ENCODE measurements around the gene ATXN2.
"Not testable (repeated sequence)": the region's sequence is repeated elsewhere in the genome, so short reads cannot be mapped to it uniquely, and the experiment has no call there.

Gene ATXN2

DNA sequence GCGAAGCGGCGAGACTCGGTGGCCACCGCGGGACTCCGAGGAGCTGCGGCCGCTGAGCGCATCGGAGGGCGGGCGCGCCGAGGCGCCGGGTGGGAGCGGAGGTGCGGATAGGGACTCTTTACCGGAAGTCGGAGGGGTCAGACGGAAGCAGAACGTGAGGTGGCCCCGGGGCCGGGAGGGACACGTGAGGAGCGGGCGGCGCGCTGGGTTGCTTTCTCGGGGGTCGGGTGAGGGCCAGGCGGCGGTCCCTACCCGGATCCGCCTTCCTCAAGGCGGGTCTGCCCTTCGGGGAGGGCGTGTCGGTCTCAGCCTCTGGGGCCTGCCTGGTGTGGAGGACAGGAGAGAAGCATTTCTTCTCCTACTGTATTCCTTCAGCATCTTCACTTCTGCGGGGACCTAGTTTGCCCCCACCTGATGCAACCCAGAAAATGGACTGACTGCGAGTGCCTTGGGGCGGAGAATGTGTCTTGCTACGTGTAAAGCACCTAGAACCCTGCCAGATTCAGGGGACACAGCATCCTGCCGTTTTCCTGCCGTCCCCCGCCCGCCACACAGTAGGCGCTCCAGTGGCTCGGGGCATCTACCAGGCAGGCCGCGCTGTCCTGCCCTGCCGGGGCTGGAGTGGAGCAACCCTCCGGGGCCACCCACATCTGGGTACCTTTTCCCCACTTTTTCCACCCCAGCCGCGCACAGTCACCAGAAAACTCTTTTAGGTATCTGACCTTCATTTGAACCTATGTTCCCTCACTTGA is 514 bp upstream of the ATXN2 start:
- DNase-seq (ENCODE audit: low read depth, low spot score) = peak; percentile 68

DNA sequence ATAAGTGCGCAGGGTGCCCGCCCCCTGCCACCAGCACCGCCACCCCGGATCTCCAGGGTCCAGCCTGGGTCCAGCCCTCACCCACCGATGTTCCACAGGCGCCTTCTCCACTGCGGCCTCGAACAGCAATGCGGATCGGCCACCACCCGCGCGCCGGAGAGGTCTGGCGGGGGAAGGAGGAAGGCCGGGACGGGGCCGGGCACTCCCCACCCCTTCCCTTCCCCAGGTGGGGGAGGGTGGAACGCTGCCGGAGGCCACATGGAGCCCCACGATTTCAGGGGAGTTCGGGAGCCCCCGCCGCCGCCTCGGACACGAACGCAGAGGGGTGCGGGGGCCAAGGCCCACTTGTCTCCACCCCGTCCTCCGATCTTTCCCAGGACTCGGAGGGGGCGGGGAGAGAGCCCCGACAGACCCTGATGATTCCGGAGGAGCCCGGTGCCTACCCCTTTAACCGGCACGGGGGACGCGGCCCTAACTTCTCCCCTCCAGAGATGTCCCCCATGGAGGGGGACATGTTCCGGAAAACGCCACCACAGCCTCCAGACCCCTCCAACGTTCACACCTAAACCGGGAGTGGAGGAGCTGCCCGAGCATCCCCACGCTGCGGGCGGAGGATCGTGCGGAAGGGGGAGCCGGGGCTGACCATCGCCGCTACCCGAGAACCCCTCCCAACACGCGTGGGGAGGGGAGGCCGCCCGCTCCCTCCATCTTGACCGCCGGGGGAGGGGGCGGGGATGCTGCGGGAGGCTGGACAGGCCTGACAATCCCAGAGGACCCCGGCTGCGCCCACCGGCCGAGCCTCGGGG is 1.1 kb downstream of the ATXN2 start:
- DNase-seq (ENCODE audit: low read depth, low spot score) = no peak

DNA sequence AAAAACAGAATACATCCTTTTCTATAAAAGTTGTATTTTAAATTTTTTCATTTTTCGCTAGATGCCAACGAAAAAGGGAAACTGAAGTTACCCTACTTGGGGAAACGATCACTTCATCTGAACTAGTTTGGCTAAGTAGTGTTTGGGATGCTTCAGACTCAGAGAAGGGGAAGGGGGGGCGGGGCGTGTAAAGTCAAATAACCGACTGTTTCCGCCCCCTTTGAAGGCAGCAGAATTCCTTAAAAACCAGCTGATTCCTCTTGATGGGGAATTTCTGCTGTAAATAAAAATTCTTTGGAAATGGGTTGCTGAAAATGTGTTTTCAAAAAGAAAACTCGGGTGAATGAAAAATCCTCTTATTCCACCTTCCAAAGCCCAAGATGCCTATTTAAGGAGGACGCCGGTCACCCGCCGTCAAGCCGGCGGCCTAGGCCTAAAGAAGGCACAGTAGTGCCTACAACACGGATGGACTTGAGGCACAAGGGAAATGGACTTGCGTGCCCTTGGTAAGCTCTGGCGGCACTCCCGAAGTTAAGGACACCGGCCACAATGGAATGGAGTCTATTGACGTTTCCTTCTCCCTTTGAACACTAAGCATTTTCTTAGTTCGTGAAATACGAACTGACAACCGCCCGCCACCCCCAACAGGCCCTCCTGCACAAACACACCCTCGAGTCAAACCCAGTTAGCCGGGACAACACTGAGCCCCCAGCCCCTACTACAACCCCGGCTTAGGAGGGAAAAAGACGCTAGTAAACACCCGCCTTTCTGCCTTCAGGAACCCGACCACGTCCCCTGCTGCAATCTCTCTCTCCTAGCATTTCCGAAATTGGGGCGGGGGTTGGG is 1.9 kb downstream of the ATXN2 start:
- no peak for DNase-seq (ENCODE audit: low read depth, low spot score)

DNA sequence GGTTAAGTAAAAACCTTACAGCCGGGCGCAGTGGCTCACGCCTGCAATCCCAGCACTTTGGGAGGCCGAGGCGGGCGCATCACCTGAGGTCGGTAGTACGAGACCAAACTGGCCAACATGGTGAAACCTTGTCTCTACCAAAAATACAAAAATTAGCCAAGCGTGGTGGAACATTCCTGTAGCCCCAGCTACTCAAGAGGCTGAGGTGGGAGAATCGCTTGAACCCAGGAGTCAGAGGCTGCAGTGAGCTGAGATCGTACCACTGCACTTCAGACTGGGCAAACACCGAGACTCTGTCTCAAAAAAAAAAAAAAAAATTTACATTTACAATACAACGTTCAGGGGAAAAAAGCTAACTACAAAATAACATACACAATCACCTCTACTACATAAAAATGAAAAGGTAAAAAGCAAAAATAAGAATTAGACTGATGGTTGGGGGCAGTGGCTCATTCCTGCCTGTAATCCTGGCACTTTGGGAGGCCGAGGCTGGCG is 3.7 kb downstream of the ATXN2 start:
- DNase-seq (ENCODE audit: low read depth, low spot score) = not testable (repeated sequence)

DNA sequence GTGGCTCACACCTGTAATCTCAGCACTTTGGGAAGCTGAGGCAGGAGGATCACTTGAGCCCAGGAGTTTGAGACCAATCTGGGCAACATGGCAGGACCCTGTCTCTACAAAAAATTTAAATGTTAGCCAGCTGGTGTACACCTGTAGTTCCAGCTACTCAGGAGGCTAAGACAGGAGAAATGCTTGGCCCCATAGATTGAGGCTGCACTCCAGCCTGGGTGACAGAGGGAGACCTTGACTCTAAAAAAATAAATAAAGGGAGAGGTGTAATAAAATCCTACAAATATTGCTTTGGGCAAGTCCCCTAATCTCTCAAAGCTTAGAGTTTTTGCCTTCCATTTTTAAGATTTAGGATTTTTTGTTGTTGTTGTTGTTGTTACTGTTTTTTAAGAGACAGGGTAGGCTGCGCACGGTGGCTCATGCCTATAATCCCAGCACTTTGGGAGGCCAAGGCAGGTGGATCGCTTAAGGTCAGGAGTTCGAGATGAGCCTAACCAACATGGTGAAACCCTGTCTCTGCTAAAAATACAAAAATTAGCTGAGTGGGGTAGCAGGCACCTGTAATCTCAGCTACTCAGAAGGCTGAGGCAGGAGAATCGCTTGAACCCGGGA is 7.6 kb downstream of the ATXN2 start:
- DNase-seq (ENCODE audit: low read depth, low spot score) = not testable (repeated sequence)

DNA sequence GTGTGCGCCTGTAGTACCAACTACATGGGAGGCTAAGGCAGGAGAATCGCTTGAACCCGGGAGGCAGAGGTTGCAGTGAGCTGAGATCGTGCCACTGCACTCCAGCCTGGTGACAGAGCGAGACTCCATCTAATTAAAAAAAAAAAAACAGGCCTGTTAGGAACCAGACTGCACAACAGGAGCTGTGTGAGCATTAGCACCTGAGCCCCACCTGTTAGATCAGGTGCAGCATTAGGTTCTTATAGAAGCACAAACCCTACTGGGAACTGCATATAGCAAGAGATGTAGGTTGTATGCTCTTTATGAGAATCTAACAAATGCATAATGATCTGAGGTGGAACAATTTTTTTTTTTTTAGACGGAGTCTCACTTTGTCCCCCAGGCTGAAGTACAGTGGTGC is 8.6 kb downstream of the ATXN2 start:
- no peak for DNase-seq (ENCODE audit: low read depth, low spot score)

DNA sequence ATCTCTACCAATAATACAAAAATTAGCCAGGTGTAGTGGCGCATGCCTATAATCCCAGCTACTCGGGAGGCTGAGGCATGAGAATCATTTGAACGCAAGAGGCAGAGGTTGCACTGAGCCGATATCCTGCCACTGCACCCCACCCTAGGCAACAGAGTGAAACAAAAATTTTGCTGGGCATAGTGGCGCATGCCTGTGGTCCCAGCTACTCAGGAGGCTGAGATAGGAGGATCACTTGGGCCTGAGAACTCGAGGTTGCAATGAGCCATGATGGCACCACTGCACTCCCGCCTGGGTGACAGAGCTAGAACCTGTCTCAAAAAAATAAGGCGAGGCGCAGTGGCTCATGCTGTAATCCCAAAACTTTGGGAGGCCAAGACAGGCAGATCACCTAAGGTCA is 9.5 kb downstream of the ATXN2 start:
- DNase-seq (ENCODE audit: low read depth, low spot score) = no peak

DNA sequence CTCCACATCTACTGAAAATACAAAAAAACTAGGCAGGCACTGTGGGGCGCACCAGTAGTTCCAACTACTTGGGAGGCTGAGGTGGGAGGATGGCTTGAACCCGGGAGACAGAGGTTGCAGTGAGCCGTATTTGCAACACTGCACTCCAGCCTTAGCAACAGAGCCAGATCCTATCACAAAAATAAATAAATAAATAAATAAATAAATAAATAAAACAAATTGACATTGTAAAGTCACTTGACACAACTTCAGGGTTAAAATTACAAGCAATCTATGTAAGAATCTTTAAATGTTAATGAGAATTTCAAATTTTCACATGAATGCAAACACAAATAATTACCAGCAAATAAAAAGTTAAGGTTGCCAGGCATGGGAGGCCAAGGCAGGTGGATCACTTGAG is 11.1 kb downstream of the ATXN2 start:
- DNase-seq (ENCODE audit: low read depth, low spot score) = no peak

DNA sequence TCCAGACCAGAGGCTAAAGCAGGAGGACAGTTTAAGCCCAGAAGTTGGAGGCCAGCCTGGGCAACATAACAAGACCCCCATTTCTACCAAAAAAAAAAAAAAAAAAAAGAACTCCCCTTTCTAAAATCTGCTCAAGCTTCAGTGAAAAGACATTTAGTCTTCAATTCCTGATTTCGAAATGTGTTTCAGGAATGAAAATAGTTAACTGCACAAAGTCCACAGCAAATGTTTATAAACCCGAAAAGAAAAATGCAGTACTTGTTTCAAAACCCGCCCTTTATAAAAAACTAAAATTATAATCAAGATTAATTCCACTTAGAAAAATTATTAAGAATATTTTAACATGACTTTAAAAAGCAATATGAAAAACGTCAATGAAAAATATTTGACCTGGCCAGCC is 12.1 kb downstream of the ATXN2 start:
- no peak for DNase-seq (ENCODE audit: low read depth, low spot score)

DNA sequence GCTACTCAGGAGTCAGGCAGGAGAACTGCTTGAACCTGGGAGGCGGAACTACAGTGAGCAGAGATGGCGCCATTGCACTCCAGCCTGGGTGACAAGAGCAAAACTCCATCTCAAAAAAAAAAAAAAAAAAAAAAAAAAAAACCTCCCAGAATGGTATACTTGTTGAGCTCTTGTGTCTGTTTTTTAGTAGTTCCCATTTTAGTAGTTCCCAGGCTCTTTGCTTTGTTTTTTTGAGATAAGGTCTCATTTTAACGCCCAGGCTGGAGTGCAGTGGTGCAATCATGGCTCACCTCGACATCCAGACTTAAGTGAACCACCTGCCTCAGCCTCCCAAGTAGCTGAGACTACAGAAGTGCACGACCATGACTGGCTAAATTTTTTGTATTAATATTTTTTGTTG is 13.4 kb downstream of the ATXN2 start:
- DNase-seq (ENCODE audit: low read depth, low spot score) = no peak

DNA sequence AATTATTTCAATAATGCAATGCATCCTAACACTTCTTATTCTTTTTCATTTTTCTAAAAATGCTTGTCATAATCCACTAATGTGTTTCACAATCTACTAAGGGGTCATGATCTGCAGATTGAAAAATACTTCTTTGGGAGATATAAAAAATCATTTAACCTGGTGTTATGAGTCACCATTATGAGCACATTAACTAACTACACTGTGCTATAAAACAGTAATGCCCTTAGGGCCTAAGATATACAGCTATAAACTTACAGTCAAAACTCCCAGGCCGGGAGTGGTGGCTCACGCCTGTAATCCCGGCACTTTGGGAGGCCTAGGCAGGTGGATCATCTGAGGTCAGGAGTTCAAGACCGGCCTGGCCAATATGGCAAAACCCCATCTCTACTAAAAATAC is 14.2 kb downstream of the ATXN2 start:
- DNase-seq (ENCODE audit: low read depth, low spot score) = no peak

DNA sequence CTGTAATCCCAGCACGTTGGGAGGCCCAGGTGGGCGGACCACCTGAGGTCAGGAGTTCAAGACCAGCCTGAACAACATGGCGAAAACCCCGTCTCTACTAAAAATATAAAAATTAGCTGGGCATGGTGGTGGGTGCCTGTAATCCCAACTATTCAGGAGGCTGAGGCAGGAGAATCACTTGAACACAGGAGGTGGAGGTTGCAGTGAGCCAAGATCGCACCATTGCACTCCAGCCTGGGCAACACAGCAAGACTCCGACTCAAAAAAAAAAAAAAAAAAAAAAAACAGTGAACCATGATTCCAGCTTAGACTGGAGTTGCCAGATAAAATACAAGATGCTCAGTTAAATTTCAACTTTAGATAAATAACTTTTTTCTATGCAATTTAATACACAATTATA is 15.6 kb downstream of the ATXN2 start:
- not testable (repeated sequence) for DNase-seq (ENCODE audit: low read depth, low spot score)

DNA sequence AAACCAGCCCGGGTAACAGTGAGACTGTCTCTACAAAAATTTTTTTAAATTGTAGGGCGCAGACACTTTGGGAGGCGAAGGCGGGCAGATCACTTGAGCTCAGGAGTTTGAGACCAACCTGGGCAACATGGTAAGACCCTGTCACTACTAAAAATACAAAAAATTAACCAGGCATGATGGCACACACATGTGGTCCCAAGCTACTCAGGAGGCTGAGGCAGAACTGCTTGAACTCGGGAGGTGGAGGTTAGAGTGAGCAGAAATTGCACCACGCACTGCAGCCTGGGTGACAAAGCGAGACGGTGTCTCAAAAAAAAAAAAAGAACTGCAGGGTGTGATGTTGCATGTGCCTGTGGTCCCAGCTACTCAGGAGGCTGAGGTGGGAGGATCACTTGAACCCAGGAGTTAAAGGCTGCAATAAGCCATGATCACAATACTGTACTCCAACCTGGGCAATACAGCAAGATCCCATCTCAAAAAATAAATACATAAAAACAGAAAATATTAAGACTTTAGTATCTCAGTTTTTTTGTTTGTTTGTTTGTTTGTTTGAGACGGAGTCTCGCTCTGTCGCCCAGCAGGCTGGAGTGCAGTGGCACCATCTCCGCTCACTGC is 16.9 kb downstream of the ATXN2 start:
- DNase-seq (ENCODE audit: low read depth, low spot score) = no peak

DNA sequence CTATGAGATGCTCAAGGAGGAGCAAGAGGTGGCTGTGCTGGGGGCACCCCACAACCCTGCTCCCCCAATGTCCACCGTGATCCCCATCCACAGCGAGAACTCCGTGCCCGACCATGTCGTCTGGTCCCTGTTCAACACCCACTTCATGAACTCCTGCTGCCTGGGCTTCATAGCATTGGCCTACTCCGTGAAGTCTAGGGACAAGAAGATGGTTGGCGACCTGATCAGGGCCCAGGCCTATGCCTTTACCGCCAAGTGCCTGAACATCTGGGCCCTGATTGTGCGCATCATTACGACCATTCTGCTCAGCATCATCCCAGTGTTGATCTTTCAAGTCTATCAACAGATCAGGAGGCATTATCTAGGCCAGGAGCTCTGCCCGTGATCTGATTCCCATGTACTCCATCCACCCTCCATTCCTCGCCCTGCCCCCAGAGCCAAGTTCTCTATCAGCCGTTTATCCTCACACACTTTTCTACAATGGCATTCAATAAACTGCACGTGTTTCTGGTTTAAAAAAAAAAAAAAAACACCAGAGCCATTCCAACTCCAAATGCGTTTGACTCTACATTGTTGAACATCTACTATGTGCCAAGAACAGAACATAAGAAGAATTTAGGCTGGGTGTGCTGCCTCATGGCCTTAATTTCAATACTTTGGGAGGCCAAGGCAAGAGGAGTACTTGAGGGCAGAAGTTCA is 17.5 kb downstream of the ATXN2 start:
- no peak for DNase-seq (ENCODE audit: low read depth, low spot score)

DNA sequence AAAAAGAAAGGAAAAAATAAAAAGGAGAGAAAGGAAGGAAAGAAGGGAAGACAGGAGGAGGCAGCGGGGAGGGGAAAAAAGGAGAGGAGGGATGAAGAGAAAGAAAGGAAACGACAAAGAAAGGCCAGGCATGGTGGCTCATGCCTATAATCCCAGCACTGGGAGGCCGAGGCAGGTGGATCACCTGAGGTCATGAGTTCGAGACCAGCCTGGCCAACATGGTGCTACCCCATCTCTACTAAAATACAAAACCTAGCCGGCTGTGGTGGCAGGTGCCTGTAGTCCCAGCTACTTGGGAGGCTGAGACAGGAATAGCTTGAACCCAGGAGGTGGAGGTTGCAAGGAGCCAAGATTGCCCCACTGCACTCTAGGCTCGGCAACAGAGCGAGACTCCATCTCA is 18.4 kb downstream of the ATXN2 start:
- DNase-seq (ENCODE audit: low read depth, low spot score) = no peak

DNA sequence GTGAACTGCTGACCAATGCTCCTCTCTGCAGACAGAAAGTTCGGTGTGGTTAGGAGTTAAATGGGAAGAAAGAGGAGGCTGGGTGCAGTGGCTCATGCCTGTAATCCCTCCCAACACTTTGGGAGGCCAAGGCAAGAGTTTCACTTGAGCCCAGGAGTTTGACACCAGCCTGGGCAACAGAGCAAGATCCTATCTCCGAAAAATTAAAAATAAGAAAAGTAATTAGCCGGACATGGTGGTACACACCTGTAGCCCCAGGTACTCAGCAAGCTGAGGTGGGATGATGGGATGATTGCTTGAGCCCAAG is 19.0 kb downstream of the ATXN2 start:
- DNase-seq (ENCODE audit: low read depth, low spot score) = no peak

DNA sequence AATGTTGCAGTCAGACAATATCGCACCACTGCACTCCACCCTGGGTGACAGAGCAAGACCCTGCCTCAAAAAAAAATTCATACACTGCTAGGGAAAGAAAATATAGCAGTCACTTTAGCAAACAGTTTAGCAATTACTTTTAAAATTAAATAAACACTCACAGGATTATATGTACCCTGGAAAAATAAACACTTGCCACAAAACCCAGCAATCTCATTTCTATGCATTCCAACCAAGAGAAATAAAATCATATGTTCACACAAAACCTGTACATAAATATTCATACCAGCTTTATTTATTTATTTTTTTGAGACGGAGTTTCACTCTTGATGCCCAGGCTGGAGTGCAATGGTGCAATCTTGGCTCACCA is 20.2 kb downstream of the ATXN2 start:
- no peak for DNase-seq (ENCODE audit: low read depth, low spot score)

DNA sequence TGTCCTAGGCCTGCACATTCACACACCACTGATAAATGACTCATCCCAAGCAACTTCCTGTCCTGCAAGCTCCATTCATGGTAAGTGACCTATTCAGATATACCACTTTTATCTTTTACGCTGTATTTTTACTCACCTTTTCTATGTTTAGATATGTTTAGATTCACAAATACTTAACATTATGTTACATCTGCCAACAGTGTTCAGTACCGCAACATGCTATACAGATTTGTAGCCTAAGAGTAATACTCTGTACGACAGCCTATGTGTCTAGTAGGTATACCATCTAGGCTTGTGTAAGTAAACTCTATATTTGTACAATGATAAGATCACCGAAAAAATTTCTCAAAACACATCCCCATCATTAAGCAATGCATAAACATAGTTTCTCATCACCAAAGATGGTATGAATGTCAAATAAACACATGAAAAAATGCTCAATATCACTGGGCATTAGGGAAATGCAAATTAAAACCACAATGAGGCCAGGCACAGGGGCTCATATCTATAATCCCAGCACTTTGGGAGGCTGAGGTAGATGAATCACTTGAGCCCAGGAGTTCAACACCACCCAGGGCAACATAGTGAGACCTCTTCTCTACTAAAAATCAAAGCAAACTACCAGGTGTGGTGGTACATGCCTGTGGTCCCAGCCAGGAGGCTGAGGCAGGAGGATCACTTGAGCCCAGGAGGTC is 20.7 kb downstream of the ATXN2 start:
- DNase-seq (ENCODE audit: low read depth, low spot score) = no peak

DNA sequence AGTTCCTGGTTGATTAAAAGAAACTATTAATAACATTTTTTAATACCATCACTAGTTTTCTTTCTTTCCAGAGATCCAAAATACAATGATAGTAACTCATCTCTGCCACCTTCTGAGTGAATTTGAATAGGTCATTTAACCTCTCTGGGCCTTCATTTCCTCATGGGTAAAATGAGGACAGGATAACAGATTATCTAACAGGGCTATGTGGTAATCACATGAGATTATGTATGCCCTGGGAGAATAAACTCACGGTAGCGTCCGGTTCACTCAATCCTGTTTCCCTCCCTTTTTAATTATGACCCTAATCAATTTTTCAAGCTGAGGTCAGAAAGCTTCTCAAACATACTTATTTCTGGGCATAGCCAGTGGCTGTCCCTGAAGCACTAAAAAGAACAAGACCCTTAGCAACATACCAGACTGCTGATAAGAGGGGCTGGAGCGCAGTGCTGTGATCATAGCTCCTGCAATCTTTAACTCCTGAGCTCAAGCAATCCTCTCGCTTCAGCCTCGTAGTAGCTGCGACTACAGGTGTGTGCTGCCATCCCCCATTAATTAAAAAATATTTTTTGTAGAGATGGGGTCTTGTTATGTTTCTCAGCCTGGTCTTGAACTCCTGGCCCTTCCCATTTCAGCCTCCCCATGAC is 24.2 kb downstream of the ATXN2 start:
- no peak for DNase-seq (ENCODE audit: low read depth, low spot score)

DNA sequence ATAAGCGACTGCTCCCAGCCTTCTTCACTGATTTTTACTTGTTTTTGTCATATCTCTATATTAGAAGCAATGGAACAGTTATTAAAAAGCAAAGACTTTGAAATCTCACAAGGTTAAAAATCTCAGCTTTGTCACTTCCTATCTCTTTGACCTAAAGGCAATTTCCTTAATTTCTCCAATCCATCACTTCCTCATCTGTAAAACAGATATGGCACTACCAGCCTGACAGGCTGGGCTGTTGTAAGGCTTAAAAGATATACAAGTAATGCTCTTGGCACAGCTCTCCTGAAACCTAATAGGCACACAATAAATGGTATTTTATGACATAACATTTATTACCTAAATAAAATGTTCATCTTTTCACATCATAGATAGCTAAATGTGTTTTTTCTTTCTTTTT is 25.6 kb downstream of the ATXN2 start:
- no peak for DNase-seq (ENCODE audit: low read depth, low spot score)

Data from iPS DF 19.7 (cell line).